ENCODE data around the gene KRT28.
"Not testable (repeated sequence)": the region's sequence is repeated elsewhere in the genome, so short reads cannot be mapped to it uniquely, and the experiment has no call there.

KRT28 gene

GRCh38 chr17:40817103-40817682 lies 17.4 kb upstream of the KRT28 start:
- Histone ChIP-seq H3K4me1 (no peaks in the 10 kb centered on the region), H3K9me3 (no peaks in the 10 kb centered on the region), H3K27me3 (peaks cover 3% of the 10 kb centered on the region; the same call in 1 of the 2 replicates), H3K36me3 (no peaks in the 10 kb centered on the region), H3K4me3 (ENCODE audit: low read depth, low read length) (no peak overlapping the region)
- no peak for TF ChIP-seq CTCF (IDR thresholded peaks at IDR 0.05; ENCODE audit: low read depth, low read length)
- no peak for DNase-seq

- DNase-seq = no peak
- Histone ChIP-seq H3K36me3 (no peaks in the 10 kb centered on the region), H3K4me1 (no peaks in the 10 kb centered on the region), H3K27me3 (peaks cover 4% of the 10 kb centered on the region), H3K9me3 (no peaks in the 10 kb centered on the region), H3K4me3 (ENCODE audit: low read depth, low read length) (no peak overlapping the region)
- TF ChIP-seq CTCF (IDR thresholded peaks at IDR 0.05; ENCODE audit: low read depth, low read length) = no peak
Measured at GRCh38 chr17:40816569-40816968, 16.8 kb upstream of the KRT28 start.

- Histone ChIP-seq H3K4me1 (no peaks in the 10 kb centered on the region), H3K4me3 (ENCODE audit: low read depth, low read length) (no peak overlapping the region), H3K9me3 (no peaks in the 10 kb centered on the region), H3K27me3 (peaks cover 14% of the 10 kb centered on the region), H3K36me3 (no peaks in the 10 kb centered on the region)
- TF ChIP-seq CTCF (IDR thresholded peaks at IDR 0.05; ENCODE audit: low read depth, low read length) = no peak
- DNase-seq = no peak
Measured at GRCh38 chr17:40815381-40815780, 15.6 kb upstream of the KRT28 start.

DNA sequence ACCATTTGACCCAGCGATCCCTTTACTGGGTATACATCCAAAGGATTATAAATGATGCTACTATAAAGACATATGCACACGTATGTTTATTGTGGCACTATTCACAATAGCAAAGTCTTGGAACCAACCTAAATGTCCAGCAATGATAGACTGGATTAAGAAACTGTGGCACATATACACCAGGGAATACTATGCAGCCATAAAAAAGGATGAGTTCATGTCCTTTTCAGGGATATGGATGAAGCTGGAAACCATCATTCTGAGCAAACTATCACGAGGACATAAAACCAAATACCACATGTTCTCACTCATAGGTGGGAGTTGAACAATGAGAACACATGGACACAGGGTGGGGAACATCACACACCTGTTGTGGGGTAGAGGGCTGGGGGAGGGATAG lies 14.9 kb upstream of the KRT28 start:
- H3K9me3 ChIP-seq; DNase-seq; H3K36me3 ChIP-seq; H3K4me3 ChIP-seq (ENCODE audit: low read depth, low read length); H3K4me1 ChIP-seq: not testable (repeated sequence)
- H3K27me3 ChIP-seq = peaks cover 21% of the 10 kb centered on the region

DNA sequence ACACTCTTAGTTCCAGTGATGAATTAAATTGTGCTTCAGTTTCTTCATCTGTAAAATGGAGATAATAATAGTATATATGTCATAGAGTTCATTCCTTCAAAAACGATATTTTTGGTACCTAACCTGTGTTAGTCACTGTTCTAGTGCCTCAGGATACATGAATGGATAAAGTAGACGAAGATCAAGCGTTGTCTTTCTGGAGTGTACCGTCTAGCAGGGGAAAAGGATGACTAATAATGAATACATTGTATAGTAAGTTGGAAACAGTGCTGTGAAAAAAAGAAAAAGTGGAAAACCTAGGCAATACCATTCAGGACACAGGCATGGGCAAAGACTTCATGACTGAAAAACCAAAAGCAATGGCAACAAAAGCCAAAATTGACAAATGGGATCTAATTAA lies 14.0 kb upstream of the KRT28 start:
- H3K27me3 ChIP-seq = peaks cover 27% of the 10 kb centered on the region
- no peaks in the 10 kb centered on the region for H3K9me3 ChIP-seq
- no peak for TF ChIP-seq CTCF (IDR thresholded peaks at IDR 0.05; ENCODE audit: low read depth, low read length)
- no peaks in the 10 kb centered on the region for H3K4me1 ChIP-seq
- H3K4me3 ChIP-seq (ENCODE audit: low read depth, low read length) = no peak overlapping the region
- DNase-seq = no peak
- no peaks in the 10 kb centered on the region for H3K36me3 ChIP-seq

GRCh38 chr17:40812639-40813038 lies 12.9 kb upstream of the KRT28 start:
- H3K4me1 ChIP-seq = no peaks in the 10 kb centered on the region
- TF ChIP-seq CTCF (IDR thresholded peaks at IDR 0.05; ENCODE audit: low read depth, low read length) = no peak
- no peak for DNase-seq

GRCh38 chr17:40810494-40810893 lies 10.7 kb upstream of the KRT28 start:
- Histone ChIP-seq H3K4me3 (ENCODE audit: low read depth, low read length) (no peak overlapping the region), H3K9me3 (no peaks in the 10 kb centered on the region), H3K4me1 (no peaks in the 10 kb centered on the region), H3K27me3 (peaks cover 57% of the 10 kb centered on the region), H3K36me3 (no peaks in the 10 kb centered on the region)
- no peak for TF ChIP-seq CTCF (IDR thresholded peaks at IDR 0.05; ENCODE audit: low read depth, low read length)
- no peak for DNase-seq

More at GRCh38 chr17:40812639-40813038, 12.9 kb upstream of the KRT28 start:
- no peak overlapping the region for H3K4me3 ChIP-seq (ENCODE audit: low read depth, low read length)
- no peaks in the 10 kb centered on the region for H3K9me3 ChIP-seq
- no peaks in the 10 kb centered on the region for H3K36me3 ChIP-seq
- H3K27me3 ChIP-seq = peaks cover 36% of the 10 kb centered on the region
